Right lobe of liver (tissue), 6 donors: ENCODE results near the gene AHNAK. TPM values are rescaled to one million over a fixed set of nuclear protein-coding genes. Genes with fewer than 3 reads are reported as not detected.
A peak's percentile ranks its signal among the peaks of the same experiment; 100 is the strongest.

Experiments
- ATAC-seq, 4 donors: fragments of 200-7000 bp; cut with Tn5 transposase; one replicate each; pipeline ENCODE4 v1.9.1; 2020; ENCODE audit warnings: mild to moderate bottlenecking in 4 of 4, moderate library complexity in 4 of 4
- DNase-seq, 3 donors: peaks; one replicate each; pipeline ENCODE4 v3.0.0-alpha.2; 2020
- H3K27ac ChIP-seq, 3 donors: fragments of 200-600 bp; one replicate each; pipeline ENCODE4 v1.8.0; 2022
- H3K27me3 ChIP-seq, 2 donors: fragments of 200-600 bp; one replicate each; pipeline ENCODE4 v1.8.0; 2022
- H3K36me3 ChIP-seq, 4 donors: fragments of 200-600 bp; sonication (generic) in 1 of 4; one replicate each; pipeline versions ENCODE4 v1.5.1 to v1.8.0; 2017 to 2022; ENCODE audit warnings: control low read depth in 1 of 4
- H3K4me1 ChIP-seq, 4 donors: fragments of 200-600 bp; sonication (generic) in 1 of 4; one replicate each; pipeline versions ENCODE4 v1.5.1 to v1.8.0; 2017 to 2022; ENCODE audit warnings: control low read depth in 1 of 4
- H3K4me3 ChIP-seq, 3 donors: fragments of 200-600 bp; one replicate each; pipeline ENCODE4 v1.8.0; 2022
- H3K9me3 ChIP-seq, 4 donors: fragments of 200-600 bp; sonication (generic) in 1 of 4; one replicate each; pipeline versions ENCODE4 v1.5.1 to v1.8.0; 2017 to 2022; ENCODE audit warnings: control low read depth in 1 of 4
- CTCF ChIP-seq, 4 donors: fragments of 200-600 bp in 3 of 4; fragments of 450-650 bp in 1 of 4; IDR thresholded peaks; one replicate each; pipeline versions ENCODE4 v1.5.1 to v1.8.0; 2016 to 2022; ENCODE audit warnings: antibody characterized with exemption in 4 of 4, mild to moderate bottlenecking in 2 of 4
- POLR2A ChIP-seq: fragments of 450-650 bp; IDR thresholded peaks from one replicate; pipeline ENCODE4 v1.6.1; 2017; ENCODE audit warnings: antibody characterized with exemption, mild to moderate bottlenecking
- WGBS: methylation state at CpG from one replicate; pipeline ENCODE4 v1.1.6; 2018; ENCODE audit warnings: low coverage, low lambda C conversion rate; ENCODE audit not compliant: insufficient coverage; ENCODE audit errors: missing lambda C conversion rate; 5-methylcytosine and 5-hydroxymethylcytosine counted together
- intact Hi-C, 2 donors: fragments of 100-400 bp; cut with DNase I; formaldehyde crosslinking; loops; one replicate each; pipeline versions ENCODE4 v1.11.2 to v1.14.1; 2022
- total RNA-seq, 6 experiments: library from RNA; depleted of rRNA in 2 of 6; stranded (reverse); fragments of >200 nt in 2 of 6; fragmentation: NEBNext Ultra II Directional in 3 of 6; extraction: Animal tissue kit (Norgen Biotek cat#: 25700) in 3 of 6; gene quantifications; one replicate each; pipeline versions ENCODE4 v1.1.0 to v1.2.4, GENCODE V29; 2016 to 2023
- donor health status: DM: no; HTN: yes; CAD: no.
- donor health status: DM: no; HTN: no; CAD: no.
- donor health status: DM: no; HTN: no; CAD: no.
- donor health status: DM: no; HTN: yes; CAD: no.
- donor health status: DM: no; HTN: yes; CAD: no.

Gene AHNAK
- total RNA-seq, 6 experiments from 2014 or later = 91.0 to 180 (median 113) TPM

GRCh38 chr11:62504158-62504973 is 42.2 kb downstream of the AHNAK start:
- intact Hi-C loops = no loop called here
- H3K4me1 ChIP-seq = peaks cover 0 to 20% (median 8%) of the 10 kb centered on the region in 4 donors

GRCh38 chr11:62502030-62502730 is 44.4 kb downstream of the AHNAK start:
- no peaks in the 10 kb centered on the region for H3K36me3 ChIP-seq
- 18% methylated on average over 9 of the region's 10 CpGs for WGBS
- intact Hi-C loops = no loop called here
- H3K4me3 ChIP-seq = no peak overlapping the region
- no peak for DNase-seq
- H3K9me3 ChIP-seq = no peaks in the 10 kb centered on the region
- TF ChIP-seq CTCF (IDR thresholded peaks at IDR 0.05) = no peak
- TF ChIP-seq POLR2A = no peak
- H3K27ac ChIP-seq = peak overlapping the region in 1 of 3 donors; percentile 8
- peak in 1 of 4 donors; percentile 3 for ATAC-seq
- no peaks in the 10 kb centered on the region for H3K27me3 ChIP-seq
- peaks cover 0 to 20% (median 8%) of the 10 kb centered on the region in 4 donors for H3K4me1 ChIP-seq

More at GRCh38 chr11:62504158-62504973, 42.2 kb downstream of the AHNAK start:
- no peak for DNase-seq
- TF ChIP-seq POLR2A = no peak
- TF ChIP-seq CTCF (IDR thresholded peaks at IDR 0.05) = no peak
- H3K27ac ChIP-seq = no peak overlapping the region
- WGBS = 91% methylated on average over 12 of the region's 15 CpGs
- no peaks in the 10 kb centered on the region for H3K9me3 ChIP-seq
- no peak overlapping the region for H3K4me3 ChIP-seq
- no peaks in the 10 kb centered on the region for H3K36me3 ChIP-seq
- ATAC-seq = no peak
- H3K27me3 ChIP-seq = no peaks in the 10 kb centered on the region

- intact Hi-C loops = no loop called here
- H3K27ac ChIP-seq = peak overlapping the region in 1 of 3 donors; percentile 8
- ATAC-seq (peak; percentile 85 to 86 (median 86)), DNase-seq (peak; percentile 68 to 82 (median 81))
- H3K36me3 ChIP-seq = no peaks in the 10 kb centered on the region
- no peak overlapping the region for H3K4me3 ChIP-seq
- no peak for TF ChIP-seq POLR2A
- no peak for TF ChIP-seq CTCF (IDR thresholded peaks at IDR 0.05)
- peaks cover 0 to 20% (median 8%) of the 10 kb centered on the region in 4 donors for H3K4me1 ChIP-seq
- 21% methylated on average over 11 of the region's 11 CpGs for WGBS
- no peaks in the 10 kb centered on the region for H3K27me3 ChIP-seq
- H3K9me3 ChIP-seq = no peaks in the 10 kb centered on the region
Observed at GRCh38 chr11:62501432-62501891, 45.1 kb downstream of the AHNAK start.

- no peaks in the 10 kb centered on the region for H3K9me3 ChIP-seq
- DNase-seq (no peak), ATAC-seq (no peak)
- no peaks in the 10 kb centered on the region for H3K27me3 ChIP-seq
- H3K4me1 ChIP-seq = peaks cover 0 to 20% (median 8%) of the 10 kb centered on the region in 4 donors
- 90% methylated on average over 2 of the region's 3 CpGs for WGBS
- intact Hi-C loops = no loop called here
- H3K36me3 ChIP-seq = no peaks in the 10 kb centered on the region
- H3K4me3 ChIP-seq = no peak overlapping the region
- TF ChIP-seq CTCF (IDR thresholded peaks at IDR 0.05) (no peak), POLR2A (no peak)
- no peak overlapping the region for H3K27ac ChIP-seq
Observed at GRCh38 chr11:62500650-62501030, 46.0 kb downstream of the AHNAK start.
